Fibroblast of pulmonary artery (primary cell): Measurements from ENCODE around the gene CHN1.

Experiments
- DNase-seq: peaks from one replicate; pipeline ENCODE4 v3.0.0-alpha.2; 2010; ENCODE audit warnings: low read depth
- H3K4me3 ChIP-seq: replicated peaks from 2 replicates; pipeline ENCODE4 v1.5.1; 2011; ENCODE audit warnings: low read depth, mild to moderate bottlenecking, control low read depth, low read length, moderate library complexity
- CTCF ChIP-seq: IDR thresholded peaks from 2 replicates; pipeline ENCODE4 v1.5.1; 2011; ENCODE audit warnings: mild to moderate bottlenecking, control low read depth, low read length, inconsistent platforms; ENCODE audit errors: missing control alignments

Gene CHN1

GRCh38 chr2:174877301-174877700 is 127.9 kb downstream of the CHN1 start:
- H3K4me3 ChIP-seq, result no peak overlapping the region
- DNase-seq, result no peak
- TF ChIP-seq CTCF, result no peak

GRCh38 chr2:174874085-174874484 is 131.1 kb downstream of the CHN1 start:
- no peak overlapping the region for H3K4me3 ChIP-seq
- no peak for TF ChIP-seq CTCF
- DNase-seq, result peak; percentile 30

- no peak for TF ChIP-seq CTCF
- DNase-seq, result peak; percentile 71
- H3K4me3 ChIP-seq, result no peak overlapping the region
Observed at GRCh38 chr2:174873471-174873870, 131.7 kb downstream of the CHN1 start.

GRCh38 chr2:174870787-174871186 is 134.4 kb downstream of the CHN1 start:
- H3K4me3 ChIP-seq, result no peak overlapping the region
- no peak for TF ChIP-seq CTCF
- DNase-seq, result no peak

- H3K4me3 ChIP-seq, result no peak overlapping the region
- DNase-seq, result no peak
- no peak for TF ChIP-seq CTCF
Observed at GRCh38 chr2:174868878-174869277, 136.3 kb downstream of the CHN1 start.

- no peak overlapping the region for H3K4me3 ChIP-seq
- TF ChIP-seq CTCF, result no peak
- no peak for DNase-seq
Observed at GRCh38 chr2:174866421-174866820, 138.8 kb downstream of the CHN1 start.

GRCh38 chr2:174863183-174863582 is 142.0 kb downstream of the CHN1 start:
- no peak for DNase-seq
- TF ChIP-seq CTCF, result no peak
- no peak overlapping the region for H3K4me3 ChIP-seq
